GM18909 (cell line): ENCODE results near the gene SEMA4F.
A peak's percentile ranks its signal among the peaks of the same experiment; 100 is the strongest.

Experiments
- ATAC-seq: cut with Tn5 transposase; IDR thresholded peaks from one replicate; pipeline ENCODE4 v1.9.1; 2021; ENCODE audit warnings: mild to moderate bottlenecking; ENCODE audit not compliant: unreplicated experiment, poor library complexity

Gene SEMA4F

DNA sequence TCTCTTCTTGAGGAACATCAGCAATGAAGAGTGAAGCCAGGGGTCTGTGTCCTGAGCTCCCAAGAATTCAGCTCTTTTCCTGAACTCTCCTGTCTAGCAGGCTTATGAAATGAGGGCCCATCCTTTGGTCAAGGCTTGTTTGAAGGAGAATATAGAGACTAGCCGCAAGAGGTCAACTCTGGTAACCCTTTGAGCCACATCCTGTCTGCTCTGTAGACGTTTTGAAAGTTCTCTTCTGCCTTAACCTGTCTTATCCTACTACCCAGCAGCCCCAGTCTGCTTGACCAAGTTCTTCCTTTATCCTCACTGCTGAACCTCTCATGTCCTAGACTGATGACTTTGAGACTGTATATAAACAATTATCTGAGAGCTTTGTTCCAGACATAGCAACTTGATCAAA lies 5.4 kb downstream of the SEMA4F start:
- no peak for ATAC-seq

DNA sequence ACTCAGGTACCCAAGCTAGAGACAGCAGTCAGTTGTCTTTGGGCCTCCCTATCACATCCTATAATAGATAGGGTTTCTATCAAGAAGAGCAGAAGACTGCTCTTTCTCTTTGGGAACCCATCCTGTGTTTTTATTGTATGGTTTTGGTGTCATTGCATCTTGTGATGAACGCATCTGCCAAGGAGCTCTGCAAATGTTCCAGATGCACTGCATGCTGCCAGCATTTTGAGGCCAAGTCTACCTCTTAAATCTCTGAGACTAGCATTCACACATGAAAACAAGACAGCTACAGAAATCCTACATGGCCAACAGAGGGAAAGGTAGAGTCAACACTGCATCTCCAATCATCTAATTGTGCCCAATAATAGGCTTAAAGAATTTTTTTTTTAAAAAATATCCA lies 14.0 kb downstream of the SEMA4F start:
- no peak for ATAC-seq

DNA sequence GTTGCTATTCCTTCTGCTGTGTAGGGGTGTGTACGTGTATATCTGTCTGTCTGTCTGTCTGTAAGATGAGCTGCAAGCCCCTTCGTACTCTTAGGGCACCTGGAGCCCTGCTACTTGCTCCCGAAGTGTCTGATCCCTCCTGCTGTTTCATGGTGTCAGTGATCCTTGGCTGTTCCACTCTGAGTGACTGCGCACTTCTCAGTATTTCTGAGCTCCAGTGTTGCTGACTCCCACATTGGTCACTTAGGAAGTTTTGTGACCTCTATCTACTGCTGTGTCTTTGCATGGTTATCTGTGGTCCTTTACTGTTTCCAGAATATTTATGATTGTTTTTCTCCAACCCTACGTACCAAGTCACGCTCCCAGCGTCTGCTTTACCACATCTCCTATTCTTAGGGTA lies 16.2 kb downstream of the SEMA4F start:
- ATAC-seq = no peak

DNA sequence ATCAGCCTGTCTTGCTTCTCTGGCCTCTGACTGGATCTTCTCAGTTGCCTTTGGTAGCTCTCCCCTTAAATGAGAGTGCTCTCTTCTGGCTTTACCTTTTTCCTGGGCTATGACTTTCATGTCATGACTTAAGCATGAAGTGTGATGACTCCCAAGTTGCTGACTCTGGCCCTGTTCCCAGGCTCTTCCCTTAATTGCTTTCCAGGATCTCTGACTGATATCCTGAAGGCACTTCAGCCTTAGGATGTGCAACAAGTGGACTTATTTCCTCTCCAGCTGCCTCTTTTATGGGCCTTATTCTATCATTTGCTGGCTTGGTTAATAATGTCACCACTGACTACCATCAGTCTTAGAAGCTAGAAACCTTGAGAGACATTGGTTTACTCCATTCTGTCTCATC lies 17.4 kb downstream of the SEMA4F start:
- no peak for ATAC-seq

DNA sequence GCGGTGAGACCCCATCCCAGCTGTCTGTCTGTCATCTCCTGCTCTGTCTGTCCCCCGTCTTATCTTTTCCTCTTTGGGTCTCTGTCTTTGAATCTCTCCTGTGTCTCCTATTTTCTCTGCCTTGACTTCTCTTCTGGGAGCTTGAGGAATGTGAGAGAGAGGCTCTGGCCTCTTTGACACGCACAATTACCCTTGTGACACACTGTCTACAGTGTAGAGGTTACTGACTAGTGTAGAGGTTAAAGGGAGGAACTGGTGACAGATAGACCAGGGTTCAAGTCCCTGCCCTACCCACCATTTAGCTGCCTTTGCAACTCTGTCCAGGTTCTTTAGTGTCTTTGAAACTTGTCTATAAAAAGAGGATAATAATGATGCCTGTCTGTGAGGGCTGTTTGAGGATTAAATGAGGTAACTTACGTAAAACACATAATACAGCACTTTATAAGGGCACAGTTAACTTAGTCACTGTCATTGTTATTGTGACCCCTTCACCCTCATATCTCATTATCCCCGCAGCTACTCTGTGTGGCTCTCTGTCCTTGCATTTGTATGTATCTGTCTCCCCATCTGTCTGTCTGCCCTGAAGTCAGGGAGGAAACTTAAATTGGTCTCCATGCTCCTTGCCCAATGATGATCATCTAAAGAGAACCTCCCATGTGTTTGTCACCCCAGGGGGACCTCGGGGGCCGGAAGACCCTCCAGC lies 19.9 kb downstream of the SEMA4F start:
- ATAC-seq = no peak

DNA sequence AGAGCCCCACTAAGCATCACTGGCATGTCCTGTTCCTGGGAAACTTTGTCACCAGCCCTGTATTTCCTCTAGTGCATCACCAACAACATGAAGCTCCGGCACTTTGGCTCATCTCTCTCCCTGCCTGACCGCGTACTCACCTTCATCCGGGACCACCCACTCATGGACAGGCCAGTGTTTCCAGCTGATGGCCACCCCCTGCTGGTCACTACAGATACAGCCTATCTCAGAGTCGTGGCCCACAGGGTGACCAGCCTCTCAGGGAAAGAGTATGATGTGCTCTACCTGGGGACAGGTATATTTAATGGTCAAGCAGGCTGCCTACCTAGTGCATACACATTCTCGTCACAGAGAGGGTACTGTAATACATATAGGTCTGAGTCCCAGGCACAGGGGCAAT lies 21.0 kb downstream of the SEMA4F start:
- no peak for ATAC-seq

DNA sequence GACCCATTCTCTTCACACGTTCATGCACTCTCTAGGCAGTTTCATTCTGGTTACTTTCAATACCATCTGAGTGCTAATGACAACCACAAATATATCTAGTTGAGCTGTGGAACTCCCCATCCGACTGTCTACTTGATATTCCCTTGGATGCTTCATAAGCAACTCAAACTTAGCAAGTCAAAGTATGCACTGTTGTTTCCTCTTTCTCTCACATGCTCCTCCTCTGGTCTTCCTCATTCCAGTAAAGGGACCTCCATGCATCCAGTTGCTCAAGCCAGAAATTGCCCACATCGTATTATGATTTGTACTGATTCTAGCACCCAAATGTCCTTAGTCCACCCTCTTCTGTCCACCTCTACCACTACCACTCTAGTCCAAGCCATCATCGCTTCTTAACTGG lies 22.3 kb downstream of the SEMA4F start:
- ATAC-seq = no peak

DNA sequence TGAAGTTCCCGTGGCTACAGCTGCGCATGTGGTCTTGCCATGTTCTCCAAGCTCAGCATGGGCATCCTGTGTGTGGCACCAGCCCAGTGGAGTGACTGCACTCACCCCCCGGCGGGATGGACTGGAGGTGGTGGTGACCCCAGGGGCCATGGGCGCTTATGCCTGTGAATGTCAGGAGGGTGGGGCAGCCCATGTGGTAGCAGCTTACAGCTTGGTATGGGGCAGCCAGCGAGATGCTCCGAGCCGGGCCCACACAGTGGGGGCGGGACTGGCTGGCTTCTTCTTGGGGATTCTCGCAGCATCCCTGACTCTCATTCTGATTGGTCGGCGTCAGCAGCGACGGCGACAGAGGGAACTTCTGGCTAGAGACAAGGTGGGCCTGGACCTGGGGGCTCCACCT lies 25.6 kb downstream of the SEMA4F start:
- no peak for ATAC-seq

DNA sequence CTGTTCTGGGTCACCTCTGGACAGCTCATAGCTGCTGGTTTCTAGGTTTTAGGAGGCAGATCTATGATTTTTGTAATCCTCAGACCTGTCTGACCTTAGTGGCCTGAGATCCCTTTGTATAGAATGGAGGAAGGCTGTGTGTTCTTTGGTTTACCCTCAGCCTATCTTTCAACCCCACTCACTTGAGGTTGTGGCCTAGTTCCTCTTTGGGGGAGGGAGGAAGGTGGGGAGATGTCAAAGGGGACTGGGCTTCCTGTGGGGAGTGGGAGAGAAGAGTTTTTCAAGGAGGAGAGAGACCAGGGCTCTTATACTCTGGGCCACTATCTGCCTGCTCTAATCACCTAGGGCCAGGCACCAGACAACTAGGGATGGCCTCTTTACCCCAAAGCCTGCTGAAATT lies 28.5 kb downstream of the SEMA4F start:
- no peak for ATAC-seq

DNA sequence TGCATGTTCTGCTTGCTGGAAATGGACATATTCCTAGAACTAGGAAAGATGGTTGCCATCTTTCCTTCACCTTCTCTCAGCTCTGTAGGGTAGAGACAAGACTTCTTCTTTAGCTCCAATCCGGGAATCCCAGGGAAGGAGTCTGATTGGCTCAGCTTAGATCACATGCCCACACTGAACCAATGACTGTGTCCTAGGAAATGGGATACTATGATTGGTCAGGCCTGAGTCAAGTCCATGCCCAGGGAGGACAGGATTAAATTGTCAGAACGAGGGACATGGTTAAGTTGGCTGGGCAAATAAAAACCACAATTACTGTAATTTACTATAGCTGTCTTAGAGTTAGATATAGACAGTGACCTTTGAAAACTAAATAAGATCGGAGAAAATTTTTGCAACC lies 31.4 kb downstream of the SEMA4F start:
- ATAC-seq = no peak

DNA sequence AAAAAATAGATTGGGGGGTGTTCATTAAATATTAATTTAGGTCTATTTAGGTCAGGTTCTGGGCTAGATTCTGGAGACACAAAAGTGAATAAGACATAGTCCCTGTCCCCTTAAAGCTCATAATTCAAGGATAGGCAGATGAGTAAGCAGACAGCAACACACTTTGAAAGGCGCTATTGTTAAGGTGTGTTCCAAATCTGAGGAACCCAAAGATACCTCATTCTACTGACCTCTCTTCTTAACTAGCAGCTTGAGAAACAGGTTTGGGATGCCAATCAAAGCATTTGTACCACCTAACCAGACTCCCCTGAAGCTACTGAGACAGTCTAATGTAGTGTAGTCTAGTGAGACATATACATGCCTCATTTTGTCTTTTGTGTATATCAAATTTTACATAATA lies 34.8 kb downstream of the SEMA4F start:
- ATAC-seq = no peak

DNA sequence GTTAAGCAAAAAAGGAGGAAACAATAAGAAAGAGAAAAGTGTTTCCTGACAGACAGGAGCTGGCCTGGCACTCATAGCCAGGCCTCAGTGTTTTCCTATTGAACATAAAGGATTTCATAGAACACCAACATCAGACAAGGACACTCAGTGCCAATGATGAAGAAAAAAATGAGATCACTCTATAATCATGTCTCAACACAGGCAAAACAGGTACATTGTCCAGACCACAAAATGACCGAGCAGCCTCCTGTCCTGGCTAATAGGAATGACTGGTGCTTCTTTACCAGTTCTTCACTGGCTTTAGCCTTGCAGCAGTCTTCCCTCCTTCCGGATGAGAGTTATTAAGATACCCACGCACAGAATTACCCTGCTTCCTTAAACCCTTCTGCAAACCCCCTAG lies 35.6 kb downstream of the SEMA4F start:
- no peak for ATAC-seq

DNA sequence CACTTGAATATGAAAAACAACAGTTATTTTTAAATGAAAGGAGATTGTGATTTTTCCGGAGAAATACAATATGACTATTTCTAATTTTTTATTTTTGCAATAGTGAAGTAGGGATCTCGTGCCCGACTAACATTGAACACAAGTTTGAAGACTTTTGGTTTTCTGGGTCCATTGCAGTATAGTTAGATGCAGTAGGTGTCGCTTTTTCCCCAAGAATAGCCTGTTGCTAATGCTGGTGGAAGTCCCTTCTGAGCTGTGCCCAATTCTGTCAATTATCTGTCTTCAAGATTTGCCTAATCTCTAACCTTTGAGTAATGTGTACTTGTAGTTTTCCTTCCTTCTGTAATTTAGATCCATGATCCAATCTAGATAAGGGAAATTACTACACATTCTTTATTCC lies 36.5 kb downstream of the SEMA4F start:
- ATAC-seq = peak; percentile 79

DNA sequence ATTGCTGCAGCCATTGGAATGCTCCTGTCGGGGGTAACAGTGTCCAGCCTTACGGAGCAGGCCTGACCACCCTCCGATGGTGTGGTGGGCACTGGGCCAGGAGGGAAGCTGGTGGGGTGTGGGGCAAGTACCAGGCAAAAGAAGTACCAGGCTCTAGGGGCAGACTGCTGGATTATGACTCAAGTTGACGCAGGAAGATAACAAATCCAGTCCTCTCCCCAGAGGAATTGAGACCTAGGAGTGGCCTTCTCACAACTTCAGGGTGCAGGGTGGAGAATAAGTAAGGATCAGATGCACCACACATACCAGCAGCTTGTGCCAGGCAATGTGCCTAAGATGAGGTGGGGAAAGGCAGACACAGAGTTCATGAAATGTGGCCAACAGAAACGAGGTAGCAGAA lies 37.9 kb downstream of the SEMA4F start:
- no peak for ATAC-seq

DNA sequence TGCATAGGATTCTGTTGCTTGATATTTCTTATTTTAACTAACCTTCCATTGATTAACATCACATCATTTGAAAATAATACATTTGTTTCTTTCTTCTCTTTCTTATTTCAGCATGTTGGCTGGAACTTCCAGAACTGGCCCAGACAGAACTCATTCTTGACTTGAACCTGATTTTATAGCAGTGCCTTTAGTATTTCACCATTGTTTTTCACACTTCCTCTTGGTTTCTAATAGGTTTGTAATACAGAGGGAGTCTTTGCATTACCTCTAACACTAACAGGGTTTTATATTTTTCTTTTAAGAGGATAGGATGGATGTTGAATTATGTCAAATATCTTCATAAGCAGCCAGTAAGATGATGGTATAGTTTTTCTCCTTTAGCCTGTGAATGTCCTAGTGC lies 39.2 kb downstream of the SEMA4F start:
- ATAC-seq = no peak

DNA sequence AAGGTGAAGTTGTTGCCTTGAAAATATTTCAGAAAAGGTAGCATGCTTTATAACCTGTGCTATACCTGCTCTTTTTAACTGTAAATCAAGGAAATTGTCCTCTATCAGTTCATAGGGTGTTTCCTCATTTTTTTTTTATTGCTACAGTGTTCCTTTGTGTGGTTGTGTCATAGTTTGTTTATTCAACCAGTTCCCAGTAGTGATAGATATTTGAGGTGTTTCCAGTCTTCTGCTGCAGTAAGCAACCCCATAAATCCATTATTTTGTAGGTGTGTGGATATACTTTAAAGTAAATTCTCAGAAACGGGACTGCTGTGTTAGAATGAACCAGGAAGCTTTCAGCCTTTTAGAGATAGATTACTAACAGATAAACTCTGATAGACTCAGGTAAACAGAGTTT lies 39.6 kb downstream of the SEMA4F start:
- no peak for ATAC-seq

DNA sequence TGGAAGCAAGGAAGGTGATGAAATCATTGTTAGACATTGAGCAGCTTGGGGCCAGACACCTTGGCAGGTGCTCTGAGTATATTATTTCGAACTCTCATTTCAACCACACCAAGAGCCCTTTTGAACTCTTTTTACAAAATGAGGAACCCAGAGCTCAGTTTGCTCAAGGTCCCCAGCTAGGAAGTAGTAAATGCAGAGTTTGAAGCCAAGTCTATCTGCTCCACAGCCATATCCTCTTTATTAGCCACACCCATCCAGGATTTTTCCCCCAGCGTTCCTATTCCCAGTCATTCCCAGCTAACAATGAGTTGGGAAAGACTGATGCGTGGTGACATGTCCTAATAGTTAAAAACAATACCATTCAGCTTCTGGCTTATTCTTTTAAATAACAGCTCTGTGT lies 40.2 kb downstream of the SEMA4F start:
- ATAC-seq = no peak

DNA sequence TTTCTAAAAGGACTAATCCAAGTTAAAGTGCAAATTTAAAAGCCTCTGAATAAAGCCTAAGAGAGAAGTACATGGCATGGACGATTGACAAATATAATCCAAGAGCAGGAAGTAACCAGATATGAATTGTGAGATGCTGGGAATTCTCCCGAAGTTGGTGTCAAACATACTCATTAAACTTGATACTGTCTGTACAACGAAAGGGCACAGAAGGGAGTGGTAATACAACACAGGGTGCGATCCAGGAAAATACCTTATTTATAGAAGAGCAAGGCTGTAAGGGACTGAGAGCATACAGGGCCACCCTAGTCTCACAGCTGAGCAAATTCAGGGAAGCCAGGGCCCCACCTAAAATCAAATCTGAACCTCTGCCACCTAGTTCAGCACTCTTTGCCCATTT lies 41.6 kb downstream of the SEMA4F start:
- ATAC-seq = no peak

DNA sequence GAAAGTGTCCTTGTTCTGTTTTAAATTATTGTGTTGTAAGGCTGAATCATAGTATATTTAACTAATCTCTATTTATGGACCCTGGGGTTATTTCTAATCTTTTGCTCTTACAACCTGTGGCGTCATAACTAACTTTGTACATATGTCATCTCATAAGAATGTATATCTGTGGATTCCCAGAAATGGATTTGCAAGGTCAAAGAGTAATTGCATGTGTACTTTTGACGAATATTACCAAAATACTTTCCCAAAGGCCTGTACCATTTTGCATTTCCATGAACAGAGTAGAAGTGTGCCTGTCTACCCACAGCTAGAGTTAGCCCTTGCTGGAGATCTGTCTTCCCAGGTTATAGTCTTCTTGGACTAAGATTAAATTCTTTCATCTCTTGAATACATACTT lies 42.8 kb downstream of the SEMA4F start:
- ATAC-seq = no peak

DNA sequence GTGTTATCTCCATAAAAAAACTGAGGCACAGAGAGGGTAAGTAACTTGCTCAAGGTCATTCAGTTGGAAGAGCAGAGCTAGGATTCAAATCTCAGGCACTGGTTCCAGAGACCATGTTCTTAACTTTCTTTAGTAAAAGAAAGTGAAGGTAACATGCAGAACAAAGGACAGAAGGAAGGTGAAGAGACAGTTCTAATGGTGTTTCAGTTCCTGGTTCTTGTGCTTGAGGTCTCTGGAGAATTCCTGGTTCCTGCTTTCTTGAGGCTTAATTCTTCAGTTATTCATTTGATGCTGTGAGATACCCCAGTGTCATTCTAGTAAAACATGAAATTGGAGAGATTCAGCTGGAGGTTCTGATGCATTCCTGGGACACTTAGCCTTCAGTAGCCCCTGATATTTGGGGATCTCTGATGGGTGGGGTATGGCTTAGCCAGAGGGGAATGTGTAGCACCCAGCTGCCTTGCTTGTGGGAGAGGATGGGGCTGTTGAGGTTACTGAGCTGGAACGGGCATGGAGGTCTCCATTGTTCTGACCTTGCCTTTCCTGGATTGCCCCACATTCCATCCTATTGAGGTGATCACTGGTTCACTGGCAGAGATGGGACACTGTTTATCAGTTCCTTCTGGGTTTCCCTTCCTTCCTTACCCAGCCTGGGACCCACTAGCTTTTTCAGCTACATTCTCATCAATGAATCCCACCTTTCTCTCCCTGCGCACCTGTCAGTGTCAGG lies 46.8 kb downstream of the SEMA4F start:
- no peak for ATAC-seq

DNA sequence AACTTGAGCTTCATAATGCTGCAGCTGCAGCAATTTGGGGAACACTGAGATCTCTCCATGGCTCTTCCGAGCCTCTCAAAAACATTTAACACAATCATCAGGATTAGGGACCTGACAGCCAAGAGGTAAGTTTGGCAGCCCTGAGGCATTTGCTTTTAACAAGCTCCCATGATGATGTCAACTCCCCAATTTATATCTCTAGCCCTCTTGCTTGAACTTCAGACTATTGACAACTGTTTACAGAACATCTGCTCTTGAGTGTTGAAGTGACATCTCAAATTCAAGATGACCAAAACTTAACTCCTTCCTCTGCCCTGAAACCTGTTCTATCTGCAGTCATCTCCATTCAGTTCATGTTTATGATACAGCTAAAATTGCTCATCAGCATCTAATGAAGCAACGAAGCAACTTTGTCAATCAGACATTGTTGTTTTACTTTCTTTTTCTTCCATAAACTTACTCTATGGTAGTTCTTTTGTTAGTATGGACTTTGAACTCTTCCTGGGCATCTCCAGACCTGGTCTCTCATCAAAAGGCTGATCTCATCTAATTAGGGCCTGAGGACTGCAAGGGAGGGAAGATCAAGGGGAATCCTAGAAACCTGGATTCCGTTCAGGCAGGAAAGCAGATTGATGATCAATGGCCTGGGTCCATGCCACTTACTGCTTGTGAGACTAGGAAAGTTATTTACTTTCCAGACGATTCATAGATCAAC lies 48.1 kb downstream of the SEMA4F start:
- ATAC-seq = no peak

DNA sequence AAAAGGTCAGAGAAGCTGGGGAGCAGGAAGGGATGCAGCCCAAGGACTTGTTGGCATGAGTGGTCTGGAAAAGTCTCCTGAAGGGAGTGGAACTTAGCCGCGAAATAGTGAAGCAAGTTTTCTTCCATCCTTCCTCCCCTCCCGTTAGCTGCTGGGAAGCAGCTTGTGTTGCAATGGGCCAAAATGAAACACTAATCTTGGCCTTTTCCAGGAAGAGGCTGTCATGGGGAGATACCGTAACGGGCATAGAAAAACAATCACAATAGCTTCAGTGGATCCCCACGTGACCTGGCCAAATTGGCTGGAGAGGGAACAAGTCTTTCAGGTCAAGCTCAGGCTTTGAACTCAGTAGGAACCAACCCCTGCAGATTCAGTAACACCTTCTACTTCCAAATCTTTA lies 49.3 kb downstream of the SEMA4F start:
- no peak for ATAC-seq
